ENCODE data around the gene ITGA11. TPM values are rescaled to one million over a fixed set of nuclear protein-coding genes. Genes with fewer than 3 reads are reported as not detected.
"Not testable (repeated sequence)": the region's sequence is repeated elsewhere in the genome, so short reads cannot be mapped to it uniquely, and the experiment has no call there.

Gene ITGA11
- total RNA-seq, 1 experiment from 2014 or later = 0.70 TPM

GRCh38 chr15:68424754-68425390 lies 7.1 kb downstream of the ITGA11 start:
- no peaks in the 10 kb centered on the region for H3K9me3 ChIP-seq (ENCODE audit: insufficient read depth, low read depth)
- no peaks in the 10 kb centered on the region for H3K4me1 ChIP-seq (replicated peaks; ENCODE audit: insufficient read depth)
- H3K27me3 ChIP-seq (ENCODE audit: insufficient read depth, low read depth) = no peaks in the 10 kb centered on the region; the same call in 1 of the 2 replicates
- ChIA-PET POLR2A (ENCODE audit: unreplicated experiment) (no interaction called here), CTCF (no interaction called here)
- no peaks in the 10 kb centered on the region for H3K9me2 ChIP-seq (ENCODE audit: insufficient read depth)
- no peaks in the 10 kb centered on the region for H3K36me3 ChIP-seq (ENCODE audit: low read depth)
- no peaks in the 10 kb centered on the region for H3K79me2 ChIP-seq (ENCODE audit: low read depth)
- H2AFZ ChIP-seq = no peak overlapping the region
- no peak overlapping the region for H3K4me2 ChIP-seq
- no peaks in the 10 kb centered on the region for H3F3A ChIP-seq (ENCODE audit: insufficient read depth, low read depth)
- H4K20me1 ChIP-seq (ENCODE audit: insufficient read depth) = no peaks in the 10 kb centered on the region
- no peak overlapping the region for H3K27ac ChIP-seq
- no peak overlapping the region for H3K4me3 ChIP-seq
- TF ChIP-seq EZH2 (IDR thresholded peaks at IDR 0.05; ENCODE audit: low read depth) (no peak), CTCF (conservative IDR thresholded peaks at IDR 0.05) (no peak)
- intact Hi-C loops (cut with micrococcal nuclease; ENCODE audit: unreplicated experiment) = no loop called here
- no peak for DNase-seq
- BruUV-seq (replicated peaks) = no TSS peak

GRCh38 chr15:68423359-68424296 lies 8.3 kb downstream of the ITGA11 start:
- intact Hi-C loops (cut with micrococcal nuclease; ENCODE audit: unreplicated experiment) = no loop called here
- ChIA-PET POLR2A (ENCODE audit: unreplicated experiment) (no interaction called here), CTCF (interaction anchor here (0.6 to 0.7 kb wide), 2 partner anchors 170 to 310 kb away, joined by 3 read pairs; no protein-coding TSS in a partner anchor)

GRCh38 chr15:68422403-68423145 lies 9.4 kb downstream of the ITGA11 start:
- H3K79me2 ChIP-seq (ENCODE audit: low read depth); H3K4me1 ChIP-seq (replicated peaks; ENCODE audit: insufficient read depth); H3F3A ChIP-seq (ENCODE audit: insufficient read depth, low read depth); H3K9me3 ChIP-seq (ENCODE audit: insufficient read depth, low read depth); DNase-seq; H3K36me3 ChIP-seq (ENCODE audit: low read depth); BruUV-seq (replicated peaks); H2AFZ ChIP-seq; H3K4me3 ChIP-seq; H4K20me1 ChIP-seq (ENCODE audit: insufficient read depth); intact Hi-C loops (cut with micrococcal nuclease; ENCODE audit: unreplicated experiment); H3K9me2 ChIP-seq (ENCODE audit: insufficient read depth); H3K27me3 ChIP-seq (ENCODE audit: insufficient read depth, low read depth); POLR2A ChIA-PET (ENCODE audit: unreplicated experiment); H3K4me2 ChIP-seq; H3K27ac ChIP-seq: not testable (repeated sequence)
- CTCF ChIA-PET = interaction anchor here (0.6 kb wide), 1 partner anchor 169 kb away, joined by 3 read pairs; no protein-coding TSS in a partner anchor

More at GRCh38 chr15:68423359-68424296, 8.3 kb downstream of the ITGA11 start:
- H3K36me3 ChIP-seq (ENCODE audit: low read depth) = no peaks in the 10 kb centered on the region
- no TSS peak for BruUV-seq (replicated peaks)
- H2AFZ ChIP-seq = no peak overlapping the region
- H3F3A ChIP-seq (ENCODE audit: insufficient read depth, low read depth) = no peaks in the 10 kb centered on the region
- H3K27ac ChIP-seq = no peak overlapping the region
- H3K27me3 ChIP-seq (ENCODE audit: insufficient read depth, low read depth) = no peaks in the 10 kb centered on the region
- H3K4me3 ChIP-seq = no peak overlapping the region
- no peaks in the 10 kb centered on the region for H3K9me2 ChIP-seq (ENCODE audit: insufficient read depth)
- H3K79me2 ChIP-seq (ENCODE audit: low read depth) = no peaks in the 10 kb centered on the region
- H4K20me1 ChIP-seq (ENCODE audit: insufficient read depth) = no peaks in the 10 kb centered on the region
- H3K9me3 ChIP-seq (ENCODE audit: insufficient read depth, low read depth) = no peaks in the 10 kb centered on the region
- no peaks in the 10 kb centered on the region for H3K4me1 ChIP-seq (replicated peaks; ENCODE audit: insufficient read depth)
- H3K4me2 ChIP-seq = no peak overlapping the region
- TF ChIP-seq CTCF (conservative IDR thresholded peaks at IDR 0.05) (no peak), EZH2 (IDR thresholded peaks at IDR 0.05; ENCODE audit: low read depth) (no peak)
- DNase-seq = no peak

Data from PC-9 (cell line).